ENCODE results near the gene KDM4B.
A peak's percentile ranks its signal among the peaks of the same experiment; 100 is the strongest.

KDM4B gene

DNA sequence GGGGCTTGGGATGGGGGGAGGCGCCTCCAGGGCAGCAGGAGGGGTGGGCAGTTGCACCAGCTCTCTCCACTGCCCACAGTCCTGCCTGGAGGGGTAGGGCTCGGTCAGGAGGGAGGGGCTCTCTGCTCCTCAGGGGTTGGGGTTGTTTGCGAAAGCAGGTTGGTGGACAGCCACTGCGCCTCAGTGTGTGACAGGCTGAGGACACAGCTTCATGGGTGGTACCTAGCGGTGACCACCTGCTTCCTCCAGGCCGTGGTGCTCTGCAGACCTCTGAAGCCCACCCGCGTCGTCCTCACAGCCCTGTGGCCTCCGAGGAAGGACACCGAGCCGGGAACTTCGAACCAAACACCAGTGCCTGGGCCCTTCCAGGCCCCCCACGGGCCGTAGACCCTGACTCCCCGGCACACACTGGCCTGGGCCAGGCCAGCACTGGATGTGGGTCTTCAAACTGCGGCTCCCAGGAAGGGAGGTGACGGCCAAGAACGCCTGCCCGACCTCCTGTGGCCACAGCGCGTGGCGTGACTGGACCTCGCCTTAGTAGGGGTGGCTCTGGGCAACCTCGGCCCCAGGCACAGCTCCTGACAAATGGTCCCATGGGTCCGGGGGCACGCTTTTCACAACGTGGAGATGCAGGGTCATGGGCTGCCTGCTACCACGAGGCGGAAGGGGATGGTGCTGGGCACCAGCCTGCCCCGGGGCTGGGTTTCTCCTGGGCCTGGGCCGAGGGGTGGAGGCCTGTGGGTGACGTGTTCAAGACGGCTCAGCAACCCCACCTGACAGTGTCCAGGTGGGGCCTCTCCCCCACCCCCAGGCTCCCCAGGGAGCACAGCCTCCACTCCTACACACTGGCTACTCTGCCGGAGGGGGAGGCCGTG is 173.2 kb downstream of the KDM4B start:
- DNase-seq: no peak

DNA sequence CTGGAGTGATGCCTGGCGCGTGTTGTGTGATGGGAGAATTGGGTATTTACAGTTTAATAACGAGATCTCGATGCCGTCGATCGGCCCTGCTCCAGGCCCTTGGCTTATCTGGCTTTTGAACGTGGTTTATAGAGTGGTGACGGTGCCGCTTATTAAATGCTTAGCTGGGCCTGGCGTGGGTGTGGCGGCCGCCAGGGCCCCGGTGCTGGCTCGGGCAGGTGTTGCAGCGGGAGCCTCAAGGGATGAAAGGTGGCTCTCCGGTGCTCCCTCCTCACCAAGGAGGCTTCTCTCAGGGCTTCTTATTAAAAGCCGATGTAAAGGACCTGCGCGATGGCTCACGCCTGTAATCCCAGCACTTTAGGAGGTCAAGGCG is 173.8 kb downstream of the KDM4B start:
- no peak for DNase-seq

DNA sequence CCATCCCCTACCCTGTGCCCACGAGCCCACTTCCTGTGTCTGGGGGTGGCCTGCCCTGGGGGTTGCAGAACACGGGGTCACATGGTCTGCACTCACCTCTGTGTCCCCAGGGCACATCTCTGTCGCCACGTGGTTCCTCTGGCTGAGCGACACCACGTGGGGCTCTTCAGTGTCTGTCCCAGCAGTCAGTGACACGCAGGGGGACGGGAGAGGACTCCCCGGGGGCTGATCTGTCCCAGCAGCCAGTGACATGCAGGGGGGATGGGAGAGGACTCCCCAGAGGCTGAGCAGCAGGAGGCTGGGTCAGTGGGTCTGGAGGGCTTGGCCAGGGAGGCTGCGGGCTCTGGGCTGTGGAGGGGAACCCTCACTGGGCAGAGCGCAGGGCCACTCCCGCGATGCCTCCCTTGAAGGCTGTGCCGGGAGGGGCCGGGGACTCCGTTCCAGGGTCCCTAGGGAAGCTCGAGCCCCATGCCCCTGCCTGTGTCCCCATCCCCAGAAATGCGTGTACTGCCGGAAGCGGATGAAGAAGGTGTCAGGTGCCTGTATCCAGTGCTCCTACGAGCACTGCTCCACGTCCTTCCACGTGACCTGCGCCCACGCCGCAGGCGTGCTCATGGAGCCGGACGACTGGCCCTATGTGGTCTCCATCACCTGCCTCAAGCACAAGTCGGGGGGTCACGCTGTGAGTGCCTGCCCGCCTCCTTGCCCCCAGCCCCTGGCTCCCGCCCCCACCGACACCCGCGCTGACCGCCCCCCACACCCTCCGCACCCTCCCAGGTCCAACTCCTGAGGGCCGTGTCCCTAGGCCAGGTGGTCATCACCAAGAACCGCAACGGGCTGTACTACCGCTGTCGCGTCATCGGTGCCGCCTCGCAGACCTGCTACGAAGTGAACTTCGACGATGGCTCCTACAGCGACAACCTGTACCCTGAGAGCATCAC is 174.8 kb downstream of the KDM4B start:
- no peak for DNase-seq

DNA sequence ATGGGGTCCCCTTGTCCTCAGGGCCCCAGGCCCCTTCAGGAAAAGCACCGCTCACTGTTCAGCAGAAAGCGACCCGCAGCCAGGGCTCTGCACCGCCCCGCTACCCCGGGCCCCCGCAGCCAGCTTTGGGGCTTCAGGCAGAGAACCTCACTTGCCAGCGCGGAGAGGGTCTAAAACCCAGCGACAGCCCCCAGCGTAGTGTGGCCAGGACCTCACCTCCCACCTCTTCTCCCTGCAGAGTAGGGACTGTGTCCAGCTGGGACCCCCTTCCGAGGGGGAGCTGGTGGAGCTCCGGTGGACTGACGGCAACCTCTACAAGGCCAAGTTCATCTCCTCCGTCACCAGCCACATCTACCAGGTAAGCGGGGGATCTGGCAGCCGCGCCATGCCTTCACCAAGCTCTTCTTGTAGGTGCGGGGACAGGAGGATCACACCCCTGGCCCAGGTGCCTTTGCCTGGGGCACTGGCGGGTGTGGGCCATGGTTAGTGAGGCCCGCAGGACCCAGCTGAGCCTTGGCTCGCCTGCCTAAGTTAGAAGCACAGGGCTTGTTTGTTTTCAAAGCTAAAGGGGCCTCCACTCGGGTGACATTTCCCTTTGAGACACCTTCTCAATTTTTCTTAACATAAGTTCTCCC is 175.7 kb downstream of the KDM4B start:
- no peak for DNase-seq

DNA sequence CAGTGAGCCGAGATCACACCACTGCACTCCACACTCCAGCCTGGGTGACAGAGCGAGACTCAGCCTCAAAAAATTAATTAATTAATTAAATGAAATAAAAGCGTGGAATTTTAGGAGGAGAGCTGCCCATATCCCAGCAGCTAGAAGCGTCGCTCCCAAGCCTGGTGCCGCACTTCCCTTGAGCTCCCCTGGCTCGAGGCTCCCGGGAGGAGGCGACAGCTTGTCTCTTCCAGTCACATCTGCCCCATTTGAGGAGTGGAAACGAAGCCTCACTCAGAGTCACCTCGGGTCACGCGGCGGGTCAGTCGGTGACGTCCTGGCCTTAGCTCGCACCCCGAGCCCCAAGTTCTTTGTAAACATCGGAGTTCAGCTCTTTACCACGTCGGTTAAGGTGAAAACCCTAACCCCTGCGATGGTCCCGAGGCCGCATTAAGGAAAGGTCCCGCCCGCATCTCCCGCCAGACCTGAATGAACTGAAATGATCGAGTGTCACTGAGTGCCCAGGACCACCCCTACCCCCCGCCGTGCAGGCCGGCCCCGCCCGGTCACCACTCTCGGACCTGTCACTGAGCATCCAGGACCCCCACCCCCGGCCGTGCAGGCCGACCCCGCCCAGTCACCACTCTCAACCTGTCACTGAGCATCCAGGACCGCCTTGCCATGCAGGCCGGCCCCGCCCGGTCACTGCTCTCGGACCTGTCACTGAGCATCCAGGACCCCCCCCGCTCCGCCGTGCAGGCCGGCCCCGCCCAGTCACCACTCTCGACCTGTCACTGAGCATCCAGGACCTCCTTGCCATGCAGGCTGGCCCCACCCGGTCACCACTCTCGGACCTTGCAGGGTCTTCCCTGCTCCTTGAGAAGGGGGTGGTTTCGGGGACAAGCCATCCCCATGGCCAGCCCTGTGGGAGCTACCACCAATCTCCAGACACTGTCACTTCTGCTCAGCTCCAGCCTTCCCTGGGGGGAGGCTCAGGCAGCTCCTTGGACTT is 176.9 kb downstream of the KDM4B start:
- DNase-seq: no peak

DNA sequence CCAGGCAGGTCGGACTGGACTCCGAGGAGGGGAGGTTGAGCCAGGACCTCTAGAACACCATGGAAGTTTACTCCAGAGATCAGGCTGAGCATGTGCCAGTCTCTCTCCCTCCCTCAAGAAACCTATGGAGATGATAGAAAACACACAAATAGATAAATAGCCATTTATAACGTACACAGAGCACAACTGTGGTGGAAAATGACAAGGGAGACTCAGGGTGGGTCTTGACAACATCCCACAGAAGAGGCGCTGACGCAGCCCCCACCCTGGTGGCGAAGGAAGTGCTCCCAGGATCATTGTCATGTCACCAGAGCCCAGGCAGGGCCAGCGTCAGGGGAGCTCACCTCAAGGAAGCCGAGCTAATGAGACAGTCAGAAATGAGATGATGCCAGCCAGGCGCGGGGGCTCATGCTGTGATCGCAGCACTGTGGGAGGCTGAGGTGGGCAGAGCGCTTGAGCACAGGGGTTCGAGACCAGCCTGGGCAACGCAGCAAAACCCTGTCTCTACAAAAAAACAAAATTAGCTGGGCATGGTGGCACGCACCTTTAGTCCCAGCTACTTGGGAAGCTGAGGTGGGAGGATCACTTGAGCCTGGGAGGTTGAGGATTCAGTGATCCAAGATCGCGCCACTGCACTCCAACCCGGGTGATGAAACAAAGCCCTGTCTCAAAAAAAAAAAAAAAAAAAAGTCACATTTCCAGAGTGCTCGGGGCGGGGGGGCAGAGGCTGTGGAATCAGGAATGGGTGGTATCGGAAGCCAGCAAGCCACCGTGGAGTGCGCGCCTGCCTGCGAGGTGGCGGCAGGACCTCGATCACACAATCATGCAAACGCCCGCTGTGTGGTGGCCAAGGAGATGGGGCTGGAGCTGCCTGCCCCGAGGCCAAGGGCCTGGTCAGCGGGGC is 178.4 kb downstream of the KDM4B start:
- DNase-seq: no peak

DNA sequence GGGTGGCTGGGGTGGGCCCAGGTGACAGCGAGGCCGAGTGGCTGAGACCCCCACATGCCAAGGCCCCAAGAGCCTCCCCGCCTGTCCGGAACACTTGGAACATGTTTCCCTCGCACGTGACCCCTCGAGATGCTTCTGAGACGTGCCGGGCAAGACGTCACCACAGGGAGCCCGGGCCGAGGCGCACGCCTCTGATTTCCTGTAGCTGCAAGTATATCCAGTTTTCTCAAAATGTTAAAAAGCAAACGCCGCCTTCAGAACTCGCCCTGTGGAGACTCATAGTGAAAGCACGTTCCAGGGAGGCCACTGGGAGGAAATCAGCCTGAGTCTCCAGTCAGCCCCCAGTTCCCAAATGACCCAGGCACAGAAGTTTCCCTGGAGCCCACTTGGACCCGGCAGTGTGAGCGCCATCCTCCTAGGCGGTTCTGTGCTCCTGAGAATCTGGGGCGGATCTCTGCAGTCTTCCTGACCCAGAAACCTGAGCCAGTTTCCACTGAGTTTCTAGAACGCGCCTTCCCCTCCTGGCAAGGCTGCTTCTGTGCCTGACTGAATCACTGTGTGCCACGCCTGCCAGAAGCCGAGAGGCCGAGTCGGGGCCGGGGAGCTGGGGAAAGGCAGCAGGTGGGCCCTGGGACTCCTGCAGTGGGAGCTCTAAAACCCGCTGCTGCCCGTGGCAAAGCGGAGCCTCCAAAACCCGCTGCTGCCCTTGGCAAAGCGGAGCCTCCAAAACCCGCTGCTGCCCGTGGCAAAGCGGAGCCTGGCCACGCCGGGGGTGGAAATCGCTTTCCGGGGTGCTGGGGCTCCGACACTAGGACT is 179.3 kb downstream of the KDM4B start:
- DNase-seq: no peak

DNA sequence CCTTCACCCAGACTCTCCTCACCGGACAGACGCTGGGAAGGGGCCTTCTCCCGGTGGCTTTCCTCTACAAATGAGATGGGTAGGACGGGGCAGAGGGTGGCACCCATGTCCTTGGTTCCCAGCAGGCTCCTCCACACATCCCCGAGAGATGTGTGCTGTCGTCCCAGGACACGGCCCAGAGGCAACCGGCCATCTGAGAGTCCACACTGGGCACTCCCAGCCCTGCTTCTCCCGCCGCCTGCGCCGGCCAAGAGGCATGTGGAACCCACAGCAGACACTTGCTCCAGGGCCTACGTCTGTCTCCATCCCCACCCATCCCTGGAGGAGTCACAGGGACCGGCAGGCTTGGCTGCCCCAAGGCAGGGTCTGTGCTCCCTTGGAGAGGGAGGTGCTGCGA is 179.9 kb downstream of the KDM4B start:
- DNase-seq: no peak

DNA sequence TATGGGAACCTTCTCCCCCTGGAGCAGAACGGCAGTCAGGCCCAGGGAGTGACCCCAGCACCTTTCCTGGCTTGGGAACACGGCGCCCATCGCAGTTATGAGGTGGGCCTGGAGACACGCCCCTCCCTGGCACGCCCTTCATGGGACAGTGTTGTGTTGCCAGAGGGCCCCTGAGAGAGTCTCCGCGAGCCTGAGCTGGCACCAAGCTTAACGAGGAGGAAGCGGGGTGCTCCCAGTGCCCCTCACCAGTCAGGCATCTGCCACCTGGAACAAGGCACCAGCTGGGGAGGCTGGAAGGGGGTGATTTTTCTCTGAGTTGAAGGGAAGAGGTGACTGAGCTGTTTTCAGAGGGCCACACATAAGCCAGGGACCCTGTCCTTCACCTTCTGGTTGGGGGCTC is 180.6 kb downstream of the KDM4B start:
- DNase-seq: no peak

DNA sequence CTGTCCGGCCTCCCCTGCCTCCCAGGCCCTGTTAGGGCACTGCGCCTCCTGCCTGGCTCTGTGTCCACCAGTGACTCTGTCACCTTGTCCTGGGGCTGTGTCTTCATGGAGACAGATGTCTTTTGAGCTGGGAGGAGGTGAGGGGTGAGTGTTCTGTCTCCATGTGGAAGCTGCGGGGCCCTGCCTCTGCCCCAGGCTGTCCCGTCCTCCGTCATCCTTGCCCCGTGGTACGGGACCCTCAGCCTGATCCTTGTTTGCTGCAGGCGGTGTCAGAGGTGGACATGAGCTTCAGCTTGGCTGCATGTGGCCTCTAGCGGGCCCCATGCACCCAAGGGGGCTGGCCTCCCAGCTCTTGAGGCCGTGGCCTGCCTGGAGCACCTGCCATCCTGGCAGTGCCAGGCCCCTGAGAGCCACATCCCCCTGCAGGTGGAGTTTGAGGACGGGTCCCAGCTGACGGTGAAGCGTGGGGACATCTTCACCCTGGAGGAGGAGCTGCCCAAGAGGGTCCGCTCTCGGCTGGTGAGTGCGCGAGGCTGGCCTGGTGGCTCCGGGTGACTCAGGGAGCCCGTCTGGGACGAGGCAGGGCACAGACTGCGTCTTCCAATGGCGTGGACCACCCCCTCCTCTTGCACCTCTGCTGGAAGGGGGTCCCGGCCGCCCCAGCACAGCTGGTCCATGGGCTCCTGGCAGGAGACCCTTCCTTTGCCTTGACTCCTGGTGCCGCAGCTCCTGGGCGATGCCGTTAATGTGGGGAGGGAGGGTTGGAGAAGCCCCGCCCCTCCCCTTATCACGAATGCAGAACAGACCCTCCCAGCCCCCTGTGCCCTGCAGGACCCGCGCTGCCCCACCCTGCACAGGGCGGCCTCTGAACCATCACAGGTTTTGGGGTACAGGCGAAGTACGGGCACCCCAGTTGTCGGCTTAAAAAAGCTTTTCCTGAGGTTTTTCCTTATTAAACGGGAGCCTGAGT is 181.3 kb downstream of the KDM4B start:
- DNase-seq: no peak

DNA sequence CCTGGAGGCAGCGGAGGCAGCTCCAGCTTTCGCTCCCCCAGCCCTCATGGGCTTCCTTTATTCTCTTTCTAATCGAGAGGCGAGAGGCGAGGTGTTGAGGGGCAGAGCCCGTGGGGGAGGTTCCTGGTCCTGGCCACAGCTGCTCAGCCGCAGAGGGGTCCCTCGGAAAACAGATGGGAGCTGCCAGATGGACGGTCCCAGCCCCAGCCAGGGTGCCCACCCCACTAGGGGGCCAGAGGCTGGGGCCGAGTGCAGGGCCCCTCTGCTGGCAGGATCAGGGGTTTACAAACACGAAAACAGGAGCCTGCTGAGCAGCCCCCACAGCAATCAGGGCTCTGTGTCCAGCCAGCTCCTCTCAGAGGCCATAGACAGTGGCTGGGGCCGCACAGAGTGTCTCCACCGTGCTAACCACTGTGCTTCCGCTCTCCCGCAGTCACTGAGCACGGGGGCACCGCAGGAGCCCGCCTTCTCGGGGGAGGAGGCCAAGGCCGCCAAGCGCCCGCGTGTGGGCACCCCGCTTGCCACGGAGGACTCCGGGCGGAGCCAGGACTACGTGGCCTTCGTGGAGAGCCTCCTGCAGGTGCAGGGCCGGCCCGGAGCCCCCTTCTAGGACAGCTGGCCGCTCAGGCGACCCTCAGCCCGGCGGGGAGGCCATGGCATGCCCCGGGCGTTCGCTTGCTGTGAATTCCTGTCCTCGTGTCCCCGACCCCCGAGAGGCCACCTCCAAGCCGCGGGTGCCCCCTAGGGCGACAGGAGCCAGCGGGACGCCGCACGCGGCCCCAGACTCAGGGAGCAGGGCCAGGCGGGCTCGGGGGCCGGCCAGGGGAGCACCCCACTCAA is 182.2 kb downstream of the KDM4B start:
- no peak for DNase-seq

DNA sequence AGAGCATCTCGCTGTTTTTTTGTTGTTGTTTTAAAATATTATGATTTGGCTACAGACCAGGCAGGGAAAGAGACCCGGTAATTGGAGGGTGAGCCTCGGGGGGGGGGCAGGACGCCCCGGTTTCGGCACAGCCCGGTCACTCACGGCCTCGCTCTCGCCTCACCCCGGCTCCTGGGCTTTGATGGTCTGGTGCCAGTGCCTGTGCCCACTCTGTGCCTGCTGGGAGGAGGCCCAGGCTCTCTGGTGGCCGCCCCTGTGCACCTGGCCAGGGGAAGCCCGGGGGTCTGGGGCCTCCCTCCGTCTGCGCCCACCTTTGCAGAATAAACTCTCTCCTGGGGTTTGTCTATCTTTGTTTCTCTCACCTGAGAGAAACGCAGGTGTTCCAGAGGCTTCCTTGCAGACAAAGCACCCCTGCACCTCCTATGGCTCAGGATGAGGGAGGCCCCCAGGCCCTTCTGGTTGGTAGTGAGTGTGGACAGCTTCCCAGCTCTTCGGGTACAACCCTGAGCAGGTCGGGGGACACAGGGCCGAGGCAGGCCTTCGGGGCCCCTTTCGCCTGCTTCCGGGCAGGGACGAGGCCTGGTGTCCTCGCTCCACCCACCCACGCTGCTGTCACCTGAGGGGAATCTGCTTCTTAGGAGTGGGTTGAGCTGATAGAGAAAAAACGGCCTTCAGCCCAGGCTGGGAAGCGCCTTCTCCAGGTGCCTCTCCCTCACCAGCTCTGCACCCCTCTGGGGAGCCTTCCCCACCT is 183.3 kb downstream of the KDM4B start:
- DNase-seq: no peak

DNA sequence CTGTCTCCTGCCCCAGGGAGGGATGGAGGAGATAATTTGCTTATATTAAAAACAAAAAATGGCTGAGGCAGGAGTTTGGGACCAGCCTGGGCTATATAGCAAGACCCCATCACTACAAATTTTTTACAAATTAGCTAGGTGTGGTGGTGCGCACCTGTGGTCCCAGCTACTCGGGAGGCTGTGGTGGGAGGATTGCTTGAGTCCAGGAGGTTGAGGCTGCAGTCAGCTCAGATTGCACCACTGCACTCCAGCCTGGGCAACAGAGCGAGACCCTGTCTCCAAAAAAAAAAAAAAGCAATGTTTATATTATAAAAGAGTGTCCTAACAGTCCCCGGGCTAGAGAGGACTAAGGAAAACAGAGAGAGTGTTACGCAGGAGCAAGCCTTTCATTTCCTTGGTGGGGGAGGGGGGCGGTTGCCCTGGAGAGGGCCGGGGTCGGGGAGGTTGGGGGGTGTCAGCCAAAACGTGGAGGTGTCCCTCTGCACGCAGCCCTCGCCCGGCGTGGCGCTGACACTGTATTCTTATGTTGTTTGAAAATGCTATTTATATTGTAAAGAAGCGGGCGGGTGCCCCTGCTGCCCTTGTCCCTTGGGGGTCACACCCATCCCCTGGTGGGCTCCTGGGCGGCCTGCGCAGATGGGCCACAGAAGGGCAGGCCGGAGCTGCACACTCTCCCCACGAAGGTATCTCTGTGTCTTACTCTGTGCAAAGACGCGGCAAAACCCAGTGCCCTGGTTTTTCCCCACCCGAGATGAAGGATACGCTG is 184.0 kb downstream of the KDM4B start:
- DNase-seq: no peak

DNA sequence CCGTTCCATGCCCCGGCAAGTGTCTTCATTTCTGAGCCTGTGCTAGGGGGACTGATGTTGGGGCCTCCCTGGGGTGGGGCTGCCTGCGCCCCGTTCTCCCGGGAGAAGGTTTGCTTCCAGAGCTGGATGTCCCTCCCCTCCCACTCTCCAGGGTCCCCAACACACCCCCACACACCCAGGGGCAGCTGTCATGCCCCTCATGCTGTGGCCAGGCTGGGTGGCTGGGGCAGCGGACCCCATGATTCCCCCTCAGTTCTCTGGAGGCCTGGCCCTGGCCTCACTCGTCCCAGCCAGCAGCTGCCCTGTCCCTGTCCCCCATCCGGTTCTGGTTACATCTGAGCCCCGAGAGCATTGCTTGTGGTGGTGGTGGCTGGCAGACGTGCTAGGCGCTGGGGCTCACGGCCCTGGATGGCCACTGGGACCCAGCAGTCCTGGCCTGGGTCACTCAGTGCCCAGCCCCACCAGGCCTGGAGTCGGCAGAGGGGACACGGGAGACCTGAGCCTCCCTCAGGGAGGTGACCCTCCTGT is 184.8 kb downstream of the KDM4B start:
- DNase-seq: no peak

DNA sequence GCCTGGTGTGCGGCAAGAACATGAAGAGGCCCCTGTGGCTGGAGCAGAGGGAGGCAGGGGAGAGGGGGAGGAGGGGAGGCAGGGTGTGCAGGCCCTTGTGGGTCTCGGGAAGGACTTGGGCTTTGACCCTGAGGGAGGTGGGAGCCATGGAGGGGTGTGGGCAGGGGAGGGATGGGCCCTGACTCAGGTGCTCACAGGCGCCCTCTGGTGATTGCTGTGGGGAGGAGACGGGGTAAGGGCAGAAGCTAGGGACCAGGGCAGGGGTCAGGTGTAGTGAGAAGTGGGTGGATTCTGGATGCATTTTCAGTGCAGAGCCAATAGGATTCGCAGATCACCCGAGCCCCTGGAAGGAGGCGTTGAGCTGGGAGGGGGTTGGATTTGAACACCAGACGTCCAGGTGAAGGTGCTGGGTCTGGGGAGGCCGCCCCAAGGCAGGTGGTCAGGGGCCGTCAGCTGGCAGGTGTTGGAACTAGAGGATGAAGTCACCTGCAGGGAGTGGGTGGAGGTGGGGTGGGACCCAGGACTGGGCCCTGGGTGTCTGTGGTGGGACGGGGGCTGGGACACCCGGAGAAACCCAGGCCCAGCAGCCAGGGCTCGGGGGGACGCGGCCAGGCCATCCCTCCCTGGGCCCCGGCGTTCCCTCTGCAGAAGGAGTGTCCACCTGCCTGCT is 185.4 kb downstream of the KDM4B start:
- peak; percentile 58 for DNase-seq

All from activated CD4-positive, CD25-positive, alpha-beta regulatory T cell treated with anti-CD3 and anti-CD28 coated beads, Interleukin-2, amount 50 U/mL, for 72 hours (primary cell).